GM15510 (cell line): Measurements from ENCODE around the gene RS1.

Experiments
- POLR2A ChIP-seq: IDR thresholded peaks from 3 replicates; pipeline ENCODE4 v1.6.1; 2011; ENCODE audit warnings: borderline replicate concordance; ENCODE audit not compliant: insufficient read length; ENCODE audit errors: extremely low read depth

Gene RS1

DNA sequence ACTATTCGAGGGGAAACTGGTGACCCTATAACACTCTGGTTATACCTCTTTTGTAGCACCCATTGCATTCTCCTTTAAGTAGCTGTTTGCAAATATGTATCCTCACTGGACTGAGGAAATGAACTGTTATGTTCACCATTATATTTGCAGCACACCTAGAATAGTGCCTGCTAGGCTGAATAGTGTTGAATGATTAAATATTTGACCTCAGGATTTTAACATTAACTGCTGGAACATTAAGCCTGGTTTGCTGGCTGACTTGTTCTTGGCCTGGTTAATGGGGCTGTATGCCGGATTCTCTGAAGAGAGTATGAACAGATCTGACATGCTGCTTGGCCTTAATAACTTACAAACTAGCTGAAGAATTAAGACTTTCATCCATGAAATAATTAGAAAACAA is 80.1 kb downstream of the RS1 start:
- no peak for TF ChIP-seq POLR2A
